ENCODE results near the gene MERTK.

DNA sequence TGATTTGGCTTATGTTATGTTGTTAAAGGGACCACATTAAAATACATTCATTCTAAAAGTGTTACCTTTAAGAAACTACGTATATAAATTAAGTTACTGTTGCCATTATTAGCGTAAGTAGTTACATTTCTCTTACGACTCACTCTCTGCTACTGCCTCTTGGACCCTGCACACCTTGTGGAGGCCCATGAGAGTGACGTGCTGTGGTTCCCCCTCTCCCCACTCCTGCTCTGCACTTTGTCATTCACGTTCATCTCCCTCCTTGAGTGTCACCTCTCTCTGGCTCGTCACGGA, 830 bp upstream of the MERTK start:
- TF ChIP-seq, protein P1, sequence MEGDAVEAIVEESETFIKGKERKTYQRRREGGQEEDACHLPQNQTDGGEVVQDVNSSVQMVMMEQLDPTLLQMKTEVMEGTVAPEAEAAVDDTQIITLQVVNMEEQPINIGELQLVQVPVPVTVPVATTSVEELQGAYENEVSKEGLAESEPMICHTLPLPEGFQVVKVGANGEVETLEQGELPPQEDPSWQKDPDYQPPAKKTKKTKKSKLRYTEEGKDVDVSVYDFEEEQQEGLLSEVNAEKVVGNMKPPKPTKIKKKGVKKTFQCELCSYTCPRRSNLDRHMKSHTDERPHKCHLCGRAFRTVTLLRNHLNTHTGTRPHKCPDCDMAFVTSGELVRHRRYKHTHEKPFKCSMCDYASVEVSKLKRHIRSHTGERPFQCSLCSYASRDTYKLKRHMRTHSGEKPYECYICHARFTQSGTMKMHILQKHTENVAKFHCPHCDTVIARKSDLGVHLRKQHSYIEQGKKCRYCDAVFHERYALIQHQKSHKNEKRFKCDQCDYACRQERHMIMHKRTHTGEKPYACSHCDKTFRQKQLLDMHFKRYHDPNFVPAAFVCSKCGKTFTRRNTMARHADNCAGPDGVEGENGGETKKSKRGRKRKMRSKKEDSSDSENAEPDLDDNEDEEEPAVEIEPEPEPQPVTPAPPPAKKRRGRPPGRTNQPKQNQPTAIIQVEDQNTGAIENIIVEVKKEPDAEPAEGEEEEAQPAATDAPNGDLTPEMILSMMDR (IDR thresholded peaks at IDR 0.05): no peak
- TF ChIP-seq SMC3 (IDR thresholded peaks at IDR 0.05; ENCODE audit: low read depth, low read length) (no peak), FOXM1 (IDR thresholded peaks at IDR 0.05; ENCODE audit: low read depth) (no peak), NFIC (IDR thresholded peaks at IDR 0.05; ENCODE audit: borderline replicate concordance) (no peak), POLR2AphosphoS5 (IDR thresholded peaks at IDR 0.05; ENCODE audit: low read depth, low read length) (no peak), YY1 (IDR thresholded peaks at IDR 0.05; ENCODE audit: low read depth) (no peak)

Measured in SK-N-SH (cell line).